Choroid plexus epithelial cell (primary cell): Measurements from ENCODE around the gene PROSER1.
A peak's percentile ranks its signal among the peaks of the same experiment; 100 is the strongest.
"Not testable (repeated sequence)": the region's sequence is repeated elsewhere in the genome, so short reads cannot be mapped to it uniquely, and the experiment has no call there.

ENCODE experiments used
- DNase-seq: peaks from one replicate; pipeline ENCODE4 v3.0.0-alpha.2; 2010; ENCODE audit warnings: low read depth
- H3K4me3 ChIP-seq: 2 replicates; pipeline ENCODE4 v1.5.1; 2011; ENCODE audit warnings: low read depth, mild to moderate bottlenecking, control low read depth, low read length, moderate library complexity
- CTCF ChIP-seq: conservative IDR thresholded peaks from 2 replicates; pipeline ENCODE4 v1.5.1; 2011; ENCODE audit warnings: low read depth, mild to moderate bottlenecking, control low read depth, inconsistent platforms, low read length, moderate library complexity

Gene PROSER1

GRCh38 chr13:39037880-39038568, at the start of gene PROSER1, which contains the start of gene NHLRC3:
PROSER1 (minus strand) TSS chr13:39038089; CDS start chr13:39037242, 847 bp downstream.
NHLRC3 (plus strand) TSS chr13:39038456; CDS start chr13:39038640, 184 bp downstream.
- H3K4me3 ChIP-seq = peak within 1 kb of the TSS; percentile 91
- TF ChIP-seq CTCF = no peak
- peak; percentile 96 for DNase-seq

- DNase-seq, H3K4me3 ChIP-seq: not testable (repeated sequence)
Measured at GRCh38 chr13:39086251-39086945, 48.5 kb upstream of the PROSER1 start.

GRCh38 chr13:39073983-39074382, 36.1 kb upstream of the PROSER1 start:
- no peak overlapping the region for H3K4me3 ChIP-seq
- no peak for DNase-seq
- no peak for TF ChIP-seq CTCF

GRCh38 chr13:39072842-39073241, 35.0 kb upstream of the PROSER1 start:
- H3K4me3 ChIP-seq = no peak overlapping the region
- no peak for TF ChIP-seq CTCF
- DNase-seq = no peak

- TF ChIP-seq CTCF = no peak
- DNase-seq = no peak
- H3K4me3 ChIP-seq = no peak overlapping the region
Measured at GRCh38 chr13:39062004-39062403, 24.1 kb upstream of the PROSER1 start.

GRCh38 chr13:39058040-39058439, 20.2 kb upstream of the PROSER1 start:
- DNase-seq = no peak
- no peak overlapping the region for H3K4me3 ChIP-seq
- no peak for TF ChIP-seq CTCF

GRCh38 chr13:39056018-39056417, 18.1 kb upstream of the PROSER1 start:
- no peak for TF ChIP-seq CTCF
- H3K4me3 ChIP-seq = no peak overlapping the region
- DNase-seq = no peak
